Stimulated activated CD8-positive, alpha-beta memory T cell treated with anti-CD3 and anti-CD28 coated beads, Interleukin-2, amount 100 ng/mL, for 1 hour (primary cell): Measurements from ENCODE around the gene SYNE3.

ENCODE experiments used
- DNase-seq, 2 donors: peaks; one replicate each; pipeline ENCODE4 v3.0.0-alpha.2; 2020; ENCODE audit warnings: low read depth in 2 of 2

The SYNE3 gene

DNA sequence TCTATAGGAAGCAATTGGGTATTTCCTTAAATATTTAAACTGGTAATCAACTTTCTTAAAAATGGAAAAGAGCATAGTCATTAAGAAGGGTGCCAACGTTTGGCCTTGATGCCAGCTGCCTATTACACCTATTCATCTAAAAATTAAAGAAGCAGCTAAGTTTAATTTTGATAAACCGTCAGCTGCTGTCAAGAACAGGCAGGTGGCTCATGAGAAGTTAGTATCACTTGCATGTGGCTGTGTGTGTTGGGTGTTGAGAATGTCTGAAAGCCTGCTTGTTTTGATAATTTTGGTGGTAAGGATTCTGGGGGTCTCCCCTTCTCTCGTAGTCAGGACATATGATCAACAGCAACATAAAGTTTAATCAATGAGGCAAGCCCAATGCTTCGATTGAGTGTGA lies 24.9 kb upstream of the SYNE3 start:
- no peak for DNase-seq

DNA sequence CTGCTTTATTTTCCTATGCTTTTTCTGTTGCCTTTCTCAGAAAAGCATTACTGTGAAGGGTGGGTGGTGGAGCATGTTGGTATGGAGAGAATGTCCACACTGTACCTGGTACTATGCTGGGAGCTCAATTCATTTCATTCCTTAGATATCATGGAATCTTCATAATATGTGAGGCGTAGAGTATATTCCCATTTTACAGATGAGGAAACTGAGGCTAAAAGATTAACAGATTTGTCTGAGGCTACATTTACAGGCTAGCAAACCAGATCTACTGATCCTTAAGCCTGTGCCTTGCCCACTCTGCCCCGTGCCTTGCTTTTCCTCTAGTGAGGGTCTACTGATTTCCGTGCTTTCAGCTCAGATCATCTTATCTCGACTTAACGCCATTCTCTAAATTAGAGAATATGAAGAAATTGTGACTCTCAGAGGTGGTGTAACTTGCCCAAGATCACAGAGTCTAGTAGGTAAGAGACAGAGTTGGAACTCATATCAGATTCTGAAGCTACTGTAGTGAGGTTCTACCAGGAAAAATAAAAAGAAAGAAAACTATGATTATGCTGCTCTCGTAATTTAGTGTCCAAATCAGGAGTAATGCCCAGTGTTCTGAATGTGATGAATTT lies 23.9 kb upstream of the SYNE3 start:
- no peak for DNase-seq

DNA sequence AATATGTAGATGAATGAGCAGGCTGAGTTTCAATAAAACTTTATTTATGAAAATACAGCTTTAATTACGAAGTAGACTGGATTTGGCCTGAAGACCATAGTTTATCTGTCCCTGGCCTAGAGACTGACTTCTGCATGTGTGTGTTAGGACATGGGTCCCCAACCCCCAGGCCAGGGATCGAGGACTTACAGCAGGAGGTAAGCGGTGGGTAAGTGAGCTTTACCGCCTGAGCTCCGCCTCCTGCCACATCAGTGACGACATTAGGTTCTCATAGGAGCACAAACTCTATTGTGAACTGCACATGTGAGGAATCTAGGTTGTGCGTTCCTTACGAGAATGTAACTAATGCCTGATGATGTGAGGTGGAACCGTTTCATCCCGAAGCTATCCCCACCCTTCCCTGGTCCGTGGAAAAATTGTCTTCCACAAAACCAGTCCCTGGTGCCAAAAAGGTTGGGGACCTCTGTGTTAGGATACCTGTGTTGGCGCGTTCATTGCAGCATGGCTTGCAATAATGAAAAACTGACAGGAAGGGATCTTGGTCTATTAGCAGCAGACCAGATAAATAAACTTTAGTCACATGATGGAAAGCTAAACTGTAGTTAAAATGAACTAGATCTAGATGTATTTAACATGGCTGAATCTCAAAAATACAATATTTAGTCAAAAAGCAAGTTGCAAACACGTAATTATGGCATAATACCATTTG lies 22.5 kb upstream of the SYNE3 start:
- no peak for DNase-seq

DNA sequence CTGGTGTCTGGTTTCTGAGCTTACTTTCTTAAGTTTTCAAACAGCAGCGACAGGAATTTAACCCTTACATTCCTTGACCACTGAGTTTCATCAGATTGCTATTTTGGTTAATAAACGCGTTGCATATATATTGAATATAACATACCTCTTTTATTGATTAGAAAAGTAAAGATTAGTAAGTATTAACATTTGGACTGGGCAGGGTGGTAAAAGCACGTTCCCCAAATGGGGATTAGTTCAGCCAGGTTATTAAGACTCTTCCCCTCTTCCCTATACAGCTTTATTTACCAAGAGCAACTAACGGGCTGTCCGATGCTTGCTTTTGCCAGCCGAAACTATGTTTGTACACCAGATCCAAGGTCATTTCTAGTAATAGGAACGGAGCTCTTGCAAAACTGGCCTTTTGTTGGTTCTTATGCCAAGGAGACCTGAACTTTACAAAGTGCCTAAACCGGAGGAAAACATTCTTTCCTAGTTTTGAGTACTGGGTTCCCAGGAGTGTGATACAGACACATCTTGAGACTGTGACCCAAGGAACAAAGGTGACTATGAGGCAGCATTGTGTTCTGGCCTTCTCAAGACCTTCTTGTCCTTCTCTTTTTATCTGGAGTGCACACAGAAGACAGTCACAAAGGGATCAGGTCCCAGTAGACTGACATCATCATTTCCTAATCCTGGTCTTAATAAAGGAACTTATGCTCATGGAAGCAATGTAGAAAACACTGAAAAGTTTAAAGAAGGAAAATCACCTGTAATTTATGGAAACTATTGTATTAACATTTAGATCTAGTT lies 21.0 kb upstream of the SYNE3 start:
- no peak for DNase-seq

DNA sequence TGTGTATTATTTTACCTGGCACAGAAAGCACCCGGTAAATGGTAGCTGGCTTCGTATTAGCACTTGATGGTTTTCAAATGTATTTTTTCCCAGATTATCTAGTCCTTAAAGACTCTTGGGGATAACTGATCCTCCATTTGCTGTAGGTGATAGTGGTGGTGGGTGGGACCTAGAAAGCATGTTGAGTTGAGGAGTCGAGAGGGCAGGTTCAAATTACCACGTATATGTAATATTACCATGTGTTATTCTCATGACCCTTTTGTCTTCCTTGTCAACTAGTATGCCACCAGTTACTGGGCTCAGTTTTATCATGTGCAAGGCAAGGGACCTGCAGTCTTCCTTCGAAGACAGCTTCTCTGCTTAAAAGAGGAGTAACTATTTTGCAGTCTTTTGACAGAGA lies 20.2 kb upstream of the SYNE3 start:
- no peak for DNase-seq

DNA sequence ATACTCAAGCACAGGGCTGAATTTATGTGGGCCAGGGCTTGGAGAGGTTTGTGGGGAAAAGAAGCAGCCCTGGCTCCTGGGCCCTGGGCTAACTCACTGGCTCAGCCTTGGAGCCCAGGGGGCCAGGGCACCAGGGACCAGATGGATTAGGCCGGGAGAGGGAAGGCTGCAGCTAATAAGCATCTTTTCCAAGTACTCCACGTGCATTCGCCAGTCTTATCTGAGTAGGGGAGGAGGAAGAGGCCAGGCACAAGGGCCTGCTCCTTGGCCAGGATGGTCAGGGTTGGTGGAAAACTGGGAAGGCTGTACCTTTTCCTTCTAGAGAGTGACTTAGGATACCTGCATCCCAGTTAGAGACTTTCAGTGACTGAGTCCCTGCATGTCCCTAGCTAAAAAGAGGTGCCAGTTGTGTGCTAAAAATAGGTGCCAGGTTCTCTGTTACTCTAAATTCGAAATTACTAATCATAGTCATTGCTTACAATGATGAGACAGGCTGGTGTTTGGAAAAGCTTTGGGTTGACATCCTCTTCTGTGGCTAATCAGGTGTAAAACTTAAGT lies 19.7 kb upstream of the SYNE3 start:
- no peak for DNase-seq

DNA sequence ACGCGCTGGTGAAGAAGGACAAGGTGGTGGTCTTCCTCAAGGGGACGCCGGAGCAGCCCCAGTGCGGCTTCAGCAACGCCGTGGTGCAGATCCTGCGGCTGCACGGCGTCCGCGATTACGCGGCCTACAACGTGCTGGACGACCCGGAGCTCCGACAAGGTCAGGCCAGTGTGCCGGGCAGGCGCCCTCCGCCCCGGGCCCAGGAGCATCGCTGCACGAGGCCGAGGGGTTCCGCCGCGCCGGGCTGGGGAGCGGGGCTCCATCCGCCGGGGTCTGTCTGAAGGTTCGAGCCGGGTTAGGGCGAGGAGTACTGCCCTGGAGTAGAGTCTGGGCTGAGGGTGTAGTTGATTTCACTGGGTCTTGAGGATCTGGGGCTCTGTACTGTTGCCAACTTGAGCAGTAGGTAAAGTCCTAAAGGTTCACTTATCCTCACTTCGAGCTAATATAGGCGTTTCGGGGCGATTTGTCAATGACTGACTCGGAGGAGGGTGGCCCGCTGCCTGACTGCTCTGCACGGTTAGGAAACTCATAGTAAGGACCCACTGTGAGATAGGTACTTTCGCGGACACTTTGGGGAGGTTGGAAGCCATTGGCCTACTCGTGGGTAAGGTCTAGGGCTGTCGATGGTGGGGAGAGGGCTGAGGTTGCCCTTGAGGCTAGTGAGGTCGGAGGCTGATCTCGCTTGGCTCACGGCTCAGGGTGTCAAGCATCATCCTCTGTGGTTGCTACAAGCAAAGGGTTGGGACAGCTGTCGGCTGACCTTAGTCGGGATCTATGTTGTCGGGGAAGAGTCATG lies 19.0 kb upstream of the SYNE3 start:
- DNase-seq: no peak

DNA sequence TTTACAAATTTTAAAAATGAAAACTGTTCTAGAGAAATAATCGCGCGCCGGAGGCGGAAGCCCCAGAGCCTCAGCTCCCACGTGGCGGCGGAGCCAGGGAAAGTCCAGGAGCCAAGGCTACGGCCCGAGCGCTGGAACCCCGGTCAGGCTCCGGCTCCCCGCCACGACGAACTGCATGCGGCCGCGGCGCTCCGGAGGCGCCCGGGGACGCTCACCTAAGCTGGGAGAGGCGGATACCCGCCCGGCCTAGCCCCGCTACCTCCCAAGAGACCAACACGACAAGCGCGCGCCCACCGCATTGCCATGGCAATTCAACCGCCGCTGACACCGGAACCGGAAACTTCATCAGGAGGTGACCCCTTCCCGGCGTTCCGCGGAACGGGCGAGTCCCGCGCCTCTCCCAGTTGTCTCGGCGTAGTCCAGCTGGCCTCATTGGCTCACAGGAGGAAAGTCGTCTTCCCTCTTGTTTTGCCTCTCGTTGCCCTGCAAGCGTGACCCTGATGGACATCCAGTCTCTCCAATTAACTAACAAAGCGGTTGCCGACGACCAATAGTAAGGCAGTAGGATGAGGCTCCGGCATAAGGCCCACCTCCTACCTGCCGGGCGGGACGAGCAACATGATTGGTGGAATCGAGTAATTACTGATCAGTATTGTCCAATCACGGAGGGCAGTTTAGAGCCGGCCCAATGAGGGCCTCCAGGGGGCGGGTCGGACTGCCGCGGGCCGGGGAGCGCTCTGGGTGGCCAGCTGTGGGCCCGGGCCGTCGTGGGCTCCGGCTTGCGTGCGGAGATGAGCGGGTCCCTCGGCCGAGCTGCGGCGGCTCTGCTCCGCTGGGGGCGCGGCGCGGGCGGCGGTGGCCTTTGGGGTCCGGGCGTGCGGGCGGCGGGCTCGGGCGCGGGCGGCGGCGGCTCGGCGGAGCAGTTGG lies 18.1 kb upstream of the SYNE3 start, which contains the start of gene GLRX5:
GLRX5 (plus strand) TSS at position 752 of the 927 bp plus-strand sequence; CDS start at position 792, 40 bp downstream.
- DNase-seq: peak; percentile 94

DNA sequence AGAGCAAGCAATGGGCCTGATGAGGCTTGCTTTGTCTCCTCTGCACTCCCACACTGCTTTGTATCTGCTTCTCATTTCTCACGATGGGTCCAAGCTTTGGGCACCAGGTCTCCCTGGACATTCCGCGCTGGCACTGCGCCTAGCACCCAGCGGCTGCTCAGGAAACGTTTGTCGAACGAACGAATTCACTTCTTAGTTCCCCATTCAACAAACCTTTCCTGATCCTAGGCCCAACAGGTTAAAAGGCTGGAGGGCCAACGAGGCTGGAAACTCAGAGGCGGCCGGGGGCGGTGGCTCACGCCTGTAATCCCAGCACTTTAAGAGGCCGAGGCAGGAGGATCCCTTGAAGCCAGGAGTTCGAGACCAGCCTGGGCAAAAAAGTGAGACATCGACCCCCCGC lies 17.4 kb upstream of the SYNE3 start:
- no peak for DNase-seq

DNA sequence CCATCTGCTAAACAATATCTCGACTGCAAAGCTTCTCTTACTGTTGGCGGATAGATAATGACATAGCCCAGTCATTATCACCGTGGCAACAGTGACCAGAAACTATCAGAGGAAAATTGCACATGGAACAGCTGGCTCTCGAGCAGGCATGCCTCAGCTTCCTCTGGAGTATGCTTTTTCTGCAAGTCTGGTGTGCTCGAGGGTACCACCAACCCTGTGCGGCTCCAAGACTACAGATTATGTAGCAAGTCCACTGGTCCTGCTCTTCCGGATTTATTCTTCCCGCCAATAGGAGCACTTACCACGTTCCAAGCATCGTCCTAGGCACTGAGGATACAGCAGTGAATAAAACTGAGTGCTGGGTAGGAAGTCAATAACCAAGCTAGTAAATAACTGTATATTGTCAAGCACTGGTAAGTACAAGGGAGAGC lies 17.0 kb upstream of the SYNE3 start:
- DNase-seq: no peak

DNA sequence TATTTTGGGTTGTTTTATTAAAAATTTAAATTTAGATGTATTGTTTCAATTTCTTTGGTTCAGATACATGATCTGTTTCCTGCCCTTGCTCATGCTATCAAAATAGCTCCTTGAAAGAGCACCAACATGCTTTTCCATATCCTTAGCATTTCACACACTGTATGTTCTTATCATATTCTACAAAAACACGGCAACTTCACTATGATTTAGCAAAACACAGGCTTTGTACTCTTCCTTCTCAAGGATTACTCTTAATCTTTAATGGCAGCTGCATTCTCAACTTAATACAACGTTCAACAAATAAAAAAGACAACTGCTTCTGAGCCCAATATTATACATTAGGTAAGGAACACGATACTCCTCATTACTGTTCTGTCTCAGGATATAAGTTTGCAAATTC lies 15.5 kb upstream of the SYNE3 start:
- no peak for DNase-seq

DNA sequence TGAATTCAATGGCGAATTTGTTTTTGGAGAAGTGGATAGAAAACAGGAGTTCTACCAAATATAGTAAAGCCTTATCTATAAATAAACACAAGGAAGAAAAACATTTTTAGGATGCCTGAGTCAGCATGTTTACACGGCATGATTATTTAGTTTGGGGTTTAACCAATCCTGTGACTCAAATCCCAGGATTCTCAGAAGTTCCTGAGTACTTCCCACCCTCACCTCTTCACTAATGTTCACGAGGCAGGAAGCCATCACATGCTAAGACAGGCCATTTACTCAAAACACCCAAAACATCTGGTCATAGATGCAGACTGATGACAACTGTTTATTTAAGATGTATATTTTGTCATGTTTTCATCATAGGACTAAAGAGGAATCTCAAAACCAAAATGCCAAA lies 15.0 kb upstream of the SYNE3 start:
- DNase-seq: no peak

DNA sequence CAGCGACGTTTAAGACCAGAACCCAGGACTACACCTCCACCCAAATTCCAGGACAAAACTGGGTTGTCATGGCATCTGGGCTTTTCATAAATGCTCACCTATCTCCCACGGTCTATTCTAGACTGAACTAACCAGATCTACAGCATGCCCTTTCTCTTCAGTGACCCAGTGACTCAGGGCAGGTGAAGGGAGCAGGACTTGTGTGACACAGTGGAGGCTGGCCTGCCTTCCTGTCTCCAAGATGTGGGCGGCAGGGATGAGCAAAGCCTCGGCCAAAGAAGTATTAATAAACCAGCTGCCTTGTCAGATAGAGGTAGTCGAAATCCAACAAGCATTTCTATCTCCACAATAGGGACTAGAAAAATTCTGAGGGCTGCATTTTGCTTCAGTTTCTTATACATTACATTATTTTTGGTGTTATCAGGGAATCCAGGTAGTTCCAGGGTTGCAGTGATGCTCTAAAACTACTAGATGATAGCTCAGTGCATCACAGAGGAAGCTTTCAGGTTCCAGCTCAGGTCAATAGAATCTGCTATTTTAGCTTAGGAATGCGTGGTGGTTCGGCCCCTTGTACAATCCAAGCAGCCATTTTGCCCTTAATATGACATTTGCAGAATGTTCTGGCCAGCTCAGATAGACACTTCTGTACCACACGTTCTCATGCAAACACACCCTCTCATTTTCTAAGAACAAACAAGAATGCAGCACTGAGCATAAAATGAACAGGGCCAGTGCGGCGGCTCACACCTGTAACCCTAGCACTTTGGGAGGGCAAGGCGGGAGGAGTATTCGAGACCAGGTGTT lies 14.2 kb upstream of the SYNE3 start:
- no peak for DNase-seq

DNA sequence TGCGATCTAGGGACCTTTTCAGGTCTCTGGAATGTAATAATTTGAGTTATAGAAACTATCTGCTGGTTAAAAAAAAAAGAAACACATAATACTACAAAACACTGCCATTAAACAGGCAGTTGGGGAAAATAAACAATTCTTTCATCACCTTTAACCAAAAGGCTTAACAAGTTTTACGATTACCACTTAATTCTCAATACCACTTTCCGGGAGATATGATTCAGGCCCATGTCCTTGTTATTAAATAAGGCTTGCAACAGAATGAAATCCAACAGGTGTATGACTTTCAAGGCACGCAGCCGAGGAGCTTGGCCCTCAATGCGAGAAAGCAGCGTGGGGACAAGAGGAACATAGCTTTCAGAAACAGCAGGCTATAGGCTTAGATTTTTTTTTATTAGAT lies 12.8 kb upstream of the SYNE3 start:
- no peak for DNase-seq

DNA sequence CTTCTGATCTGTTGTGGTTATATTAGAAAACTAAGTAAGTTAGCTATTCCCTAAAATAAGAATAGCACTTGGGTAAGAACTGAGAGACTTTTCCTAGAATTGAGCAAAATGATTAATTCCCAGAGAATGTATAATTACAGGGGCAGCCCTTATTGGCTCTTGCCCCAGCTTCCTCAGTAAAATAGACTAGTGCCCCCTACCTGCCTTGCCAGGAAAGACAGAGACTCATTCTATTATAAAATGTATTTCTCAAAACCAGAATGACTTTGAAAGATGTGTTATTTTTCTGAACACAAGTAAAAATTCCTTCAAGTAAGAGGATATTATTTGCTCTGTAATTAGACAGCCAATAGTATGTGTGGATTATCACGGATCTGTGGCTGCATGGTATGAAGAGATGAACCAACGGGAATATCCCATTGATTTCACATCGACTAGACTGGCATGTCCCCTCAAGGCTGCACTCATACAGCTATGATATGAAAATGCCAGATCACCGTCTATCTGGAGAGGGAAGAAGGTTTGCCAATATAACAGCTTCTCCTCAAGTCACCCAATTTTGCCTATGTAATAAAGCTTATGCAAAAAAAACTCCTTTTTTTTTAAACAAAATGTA lies 11.0 kb upstream of the SYNE3 start:
- no peak for DNase-seq

DNA sequence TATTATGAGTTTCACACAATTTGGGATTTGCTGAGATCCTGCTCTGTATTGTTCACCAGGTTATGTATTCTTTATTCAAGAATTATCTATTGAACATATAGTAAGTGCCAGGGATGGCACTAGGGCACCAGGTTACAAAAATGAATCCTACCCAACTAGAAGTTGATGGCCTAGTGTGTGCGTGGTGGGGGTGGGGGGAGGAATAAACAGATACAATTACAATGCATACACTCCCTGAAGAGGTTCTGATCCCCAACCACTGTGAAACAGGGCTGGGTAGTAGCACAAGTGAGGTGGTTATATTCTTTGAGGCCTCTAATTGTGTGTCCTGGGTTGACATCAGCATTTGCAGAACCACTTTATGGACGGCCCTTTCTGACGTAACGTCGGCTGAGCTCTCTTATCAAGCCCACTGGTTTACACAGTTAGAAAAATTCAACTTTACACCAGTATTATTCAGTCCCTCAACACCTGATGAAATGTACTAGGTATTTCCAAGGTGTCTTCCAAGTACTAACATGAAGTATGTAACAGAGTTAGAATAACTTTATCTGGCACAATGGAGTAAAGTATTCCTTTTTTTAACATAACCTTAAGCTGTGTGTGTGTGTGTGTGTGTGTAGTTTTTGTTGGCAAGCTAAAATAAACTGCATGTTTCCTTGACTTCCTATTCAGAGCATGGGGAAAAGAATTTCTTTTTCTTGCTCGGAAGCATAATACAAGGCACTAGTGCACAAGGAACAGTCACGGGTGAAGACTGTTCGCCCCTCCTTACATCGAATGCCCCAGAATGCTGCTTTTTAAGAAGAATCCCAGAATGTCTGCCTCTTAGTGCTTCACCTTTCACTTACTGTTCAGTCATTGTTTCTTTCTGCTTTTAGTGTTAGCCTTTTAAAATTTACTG lies 10.3 kb upstream of the SYNE3 start:
- DNase-seq: no peak

DNA sequence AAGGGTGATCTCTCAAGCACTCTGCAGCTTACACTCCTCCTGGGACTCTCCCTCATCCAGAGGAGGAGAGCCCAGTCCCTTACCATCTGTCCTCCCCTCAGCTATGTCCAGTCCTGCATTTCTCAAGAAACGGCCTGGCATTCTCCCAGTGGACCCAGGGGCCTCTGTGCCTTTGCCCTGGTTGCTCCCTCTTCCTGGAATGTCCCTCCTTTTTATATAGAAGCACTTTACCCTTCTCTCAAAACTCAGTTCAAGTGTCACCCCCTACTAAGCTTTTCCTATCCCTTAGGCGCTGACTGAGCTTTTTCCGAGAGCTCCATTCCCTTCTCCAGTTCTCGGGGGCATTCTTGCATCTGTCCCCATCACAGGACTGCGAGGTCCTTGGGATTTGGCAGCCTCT lies 9.5 kb upstream of the SYNE3 start:
- DNase-seq: no peak
